D721Med (cell line): ENCODE results near the gene TOMM40L.

Experiments used
- DNase-seq: peaks from one replicate; pipeline ENCODE4 v3.0.0; 2011; ENCODE audit warnings: low spot score; ENCODE audit not compliant: insufficient read length
- FAIRE-seq: peaks from 2 replicates; lab custom pipeline; 2011; peaks lifted over from hg19 to GRCh38; lab: Jason Lieb, UNC
- TF ChIP-seq, protein P1 (sequence below): IDR thresholded peaks from 2 replicates; pipeline ENCODE4 v1.5.1; 2012; ENCODE audit warnings: mild to moderate bottlenecking, control low read depth; ENCODE audit not compliant: insufficient read depth; ENCODE audit errors: missing control alignments

The TOMM40L gene

DNA sequence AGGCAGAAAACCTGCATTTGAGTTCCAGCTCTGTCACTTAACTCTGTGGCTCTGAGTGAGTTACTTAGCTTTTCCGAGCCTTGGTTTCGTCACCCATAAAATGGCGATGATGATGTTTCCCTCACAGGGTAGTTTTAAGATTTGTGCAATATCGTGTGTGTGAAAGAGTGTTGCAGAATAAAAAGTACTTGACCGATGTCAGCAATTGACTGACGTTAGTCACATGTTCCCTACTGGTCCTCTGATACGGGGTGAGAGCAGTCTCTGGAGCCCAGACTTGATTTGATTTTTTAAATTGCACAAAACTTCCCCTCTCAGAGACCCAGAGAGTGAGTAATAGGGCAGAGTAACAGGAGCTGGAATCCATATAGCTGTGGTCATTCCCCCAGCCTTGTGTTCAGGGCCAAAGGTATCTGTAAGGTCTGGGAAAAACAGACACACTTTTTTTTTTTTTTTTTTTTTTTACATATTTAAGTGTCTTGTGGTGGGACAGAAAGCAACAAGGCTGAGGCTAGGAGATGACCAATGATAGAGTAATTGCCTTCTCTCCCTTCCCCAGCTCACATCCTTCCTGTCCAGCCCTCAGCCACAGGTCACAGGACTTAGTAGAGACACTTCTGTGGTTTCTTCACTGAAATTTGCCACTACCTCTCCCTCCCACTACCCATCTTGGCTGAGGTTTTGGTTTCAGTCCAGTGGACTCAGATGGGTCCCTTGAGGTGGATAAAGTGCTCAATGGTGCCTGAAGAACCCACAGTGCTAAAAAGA lies 8.7 kb upstream of the TOMM40L start:
- TF ChIP-seq, protein P1, sequence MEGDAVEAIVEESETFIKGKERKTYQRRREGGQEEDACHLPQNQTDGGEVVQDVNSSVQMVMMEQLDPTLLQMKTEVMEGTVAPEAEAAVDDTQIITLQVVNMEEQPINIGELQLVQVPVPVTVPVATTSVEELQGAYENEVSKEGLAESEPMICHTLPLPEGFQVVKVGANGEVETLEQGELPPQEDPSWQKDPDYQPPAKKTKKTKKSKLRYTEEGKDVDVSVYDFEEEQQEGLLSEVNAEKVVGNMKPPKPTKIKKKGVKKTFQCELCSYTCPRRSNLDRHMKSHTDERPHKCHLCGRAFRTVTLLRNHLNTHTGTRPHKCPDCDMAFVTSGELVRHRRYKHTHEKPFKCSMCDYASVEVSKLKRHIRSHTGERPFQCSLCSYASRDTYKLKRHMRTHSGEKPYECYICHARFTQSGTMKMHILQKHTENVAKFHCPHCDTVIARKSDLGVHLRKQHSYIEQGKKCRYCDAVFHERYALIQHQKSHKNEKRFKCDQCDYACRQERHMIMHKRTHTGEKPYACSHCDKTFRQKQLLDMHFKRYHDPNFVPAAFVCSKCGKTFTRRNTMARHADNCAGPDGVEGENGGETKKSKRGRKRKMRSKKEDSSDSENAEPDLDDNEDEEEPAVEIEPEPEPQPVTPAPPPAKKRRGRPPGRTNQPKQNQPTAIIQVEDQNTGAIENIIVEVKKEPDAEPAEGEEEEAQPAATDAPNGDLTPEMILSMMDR: no peak
- FAIRE-seq (no peak), DNase-seq (no peak)

DNA sequence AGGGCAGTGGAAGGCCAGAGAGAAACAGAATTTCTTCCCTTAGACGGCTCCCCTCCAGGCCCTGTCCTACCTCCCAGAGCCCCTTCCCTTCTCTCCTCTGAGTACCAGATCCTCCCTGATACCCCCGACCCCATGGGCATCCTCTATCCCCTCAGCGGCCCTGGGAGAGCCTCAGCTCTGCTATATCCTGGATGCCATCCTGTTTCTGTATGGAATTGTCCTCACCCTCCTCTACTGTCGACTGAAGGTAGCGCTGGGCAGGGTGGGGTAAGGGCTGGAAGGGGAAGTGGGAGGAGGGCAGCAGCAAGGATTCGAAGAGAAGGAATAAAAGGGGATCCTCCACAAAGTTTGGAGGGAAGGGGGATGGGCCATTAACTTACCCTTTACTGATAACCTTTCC lies 8.0 kb upstream of the TOMM40L start:
- FAIRE-seq: no peak
- TF ChIP-seq, protein P1: no peak
- DNase-seq: no peak

DNA sequence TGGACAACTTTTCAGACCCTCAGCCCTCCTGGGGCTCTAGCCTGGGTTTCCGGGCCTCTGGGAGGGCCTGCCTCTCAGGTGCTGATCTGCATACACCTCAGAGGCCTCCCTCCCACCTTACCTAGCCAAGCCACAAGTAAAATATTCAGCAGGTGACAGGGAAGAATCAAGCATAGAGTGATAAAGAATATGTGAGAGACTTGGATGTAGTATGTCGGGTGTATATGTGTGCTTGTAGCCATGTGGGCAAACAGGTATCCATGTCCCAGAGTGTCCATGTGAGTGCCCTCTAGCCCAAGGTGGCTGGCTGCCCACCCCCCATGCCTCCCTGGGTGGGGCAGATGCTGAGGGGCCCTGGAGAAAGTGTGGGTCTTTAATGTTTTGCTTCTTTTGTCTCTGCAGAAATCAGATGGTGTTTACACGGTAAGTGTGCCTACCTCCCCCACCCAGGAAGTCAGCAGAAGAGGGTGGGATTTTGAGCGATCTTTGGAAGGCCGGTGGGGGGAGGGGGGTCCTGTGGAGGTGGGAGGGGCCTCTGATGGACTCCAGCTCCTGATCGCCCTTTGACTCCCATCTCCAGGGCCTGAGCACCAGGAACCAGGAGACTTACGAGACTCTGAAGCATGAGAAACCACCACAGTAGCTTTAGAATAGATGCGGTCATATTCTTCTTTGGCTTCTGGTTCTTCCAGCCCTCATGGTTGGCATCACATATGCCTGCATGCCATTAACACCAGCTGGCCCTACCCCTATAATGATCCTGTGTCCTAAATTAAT lies 7.4 kb upstream of the TOMM40L start:
- TF ChIP-seq, protein P1: no peak
- DNase-seq (no peak), FAIRE-seq (no peak)

DNA sequence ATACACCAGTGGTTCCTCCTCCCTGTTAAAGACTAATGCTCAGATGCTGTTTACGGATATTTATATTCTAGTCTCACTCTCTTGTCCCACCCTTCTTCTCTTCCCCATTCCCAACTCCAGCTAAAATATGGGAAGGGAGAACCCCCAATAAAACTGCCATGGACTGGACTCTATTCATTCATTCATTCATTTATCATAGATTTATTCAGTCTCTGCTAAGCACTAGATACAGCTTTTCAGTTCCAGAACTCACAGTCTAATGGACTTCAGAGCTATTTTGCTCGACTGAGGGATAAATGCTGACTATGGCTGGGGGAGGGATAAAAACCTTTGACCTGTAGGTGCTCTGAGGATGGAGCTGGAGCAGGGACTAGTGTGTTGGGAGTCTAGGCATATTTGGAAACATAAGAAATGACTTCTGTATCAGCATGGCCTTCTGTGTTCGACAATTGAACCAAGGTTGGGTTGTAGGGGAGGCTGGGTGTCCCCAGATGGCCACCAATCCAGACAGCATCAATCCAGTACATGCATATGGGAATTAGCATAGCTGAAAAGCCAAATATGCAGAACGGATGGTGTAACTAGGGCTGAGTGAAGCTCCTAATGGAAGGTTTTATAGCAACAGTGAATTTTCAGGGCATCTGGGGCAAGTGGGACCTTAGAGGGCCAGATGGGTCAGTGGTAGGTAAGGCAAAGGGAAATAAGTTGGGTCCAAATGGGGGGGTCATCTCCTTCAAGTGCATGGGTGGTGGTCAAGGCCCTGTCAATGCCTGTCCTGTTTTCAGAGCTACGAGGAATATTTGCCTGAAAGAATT lies 6.6 kb upstream of the TOMM40L start:
- DNase-seq (no peak), FAIRE-seq (no peak)
- TF ChIP-seq, protein P1: no peak

DNA sequence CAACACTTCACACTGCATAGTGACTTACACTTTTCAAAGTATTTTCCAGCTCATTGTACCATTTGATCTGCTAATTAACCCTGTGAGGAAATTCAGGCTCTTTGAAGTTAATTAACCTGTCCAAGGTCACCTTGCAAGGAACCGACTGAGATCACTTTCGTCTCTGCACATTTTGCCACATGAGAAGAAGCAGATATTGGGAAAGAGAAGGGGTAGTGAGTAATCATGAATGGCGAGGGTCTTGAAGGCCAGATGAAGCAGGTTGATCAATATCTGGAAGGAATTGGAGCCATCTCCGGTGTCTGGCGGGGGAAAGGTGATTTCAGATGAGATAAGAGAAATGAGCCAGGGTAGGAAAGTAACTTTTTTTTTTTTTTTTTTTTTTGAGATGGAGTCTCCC lies 5.9 kb upstream of the TOMM40L start:
- TF ChIP-seq, protein P1: no peak
- no peak for FAIRE-seq
- DNase-seq: no peak

DNA sequence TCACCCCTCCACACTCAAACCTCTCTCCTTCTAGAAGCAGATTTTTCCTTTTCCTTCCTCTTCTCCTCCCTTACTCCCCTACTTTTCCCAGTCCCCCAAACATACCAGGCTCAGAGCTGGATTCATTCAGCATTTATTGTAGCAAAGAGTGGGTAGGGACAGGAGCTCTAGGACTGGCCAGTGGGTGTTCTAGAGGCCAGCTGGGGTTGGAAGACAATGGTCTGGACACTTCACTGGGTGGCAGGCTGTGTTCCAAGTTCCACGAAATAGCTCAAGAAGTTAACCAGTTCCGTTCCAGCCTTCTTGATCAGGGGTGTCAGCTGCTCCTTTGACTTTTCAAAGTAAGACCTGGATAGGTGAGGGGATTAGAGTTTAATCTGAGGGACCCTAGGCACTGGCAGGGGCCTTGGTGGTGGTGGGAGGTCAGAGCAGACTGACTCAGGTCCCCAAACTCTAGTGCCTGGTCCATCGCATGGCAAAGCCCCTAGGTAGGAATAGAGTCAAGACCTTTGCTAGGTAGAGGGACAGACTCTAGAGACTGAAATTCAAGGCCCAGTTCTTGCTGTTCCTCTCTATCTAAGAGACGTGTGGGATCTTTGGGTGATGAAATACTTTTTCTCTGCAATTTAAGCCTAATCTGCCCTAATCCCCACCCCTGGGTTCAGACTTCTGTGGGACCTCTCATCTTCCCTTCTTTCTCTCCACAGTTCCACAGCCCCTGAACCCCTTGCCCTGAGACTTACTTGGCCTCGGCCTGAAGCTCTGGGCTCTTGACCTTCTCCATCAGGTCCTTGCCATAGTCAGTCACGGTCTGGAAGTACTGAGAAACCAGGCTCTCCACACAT lies 3.5 kb upstream of the TOMM40L start:
- TF ChIP-seq, protein P1: no peak

More for the DNA sequence above, 3.5 kb upstream of the TOMM40L start:
- no peak for FAIRE-seq
- no peak for DNase-seq
